Fibroblast of lung (primary cell): Measurements from ENCODE around the gene DEPDC5.

Experiments
- EZH2 ChIP-seq: IDR thresholded peaks from 2 replicates; pipeline ENCODE4 v1.5.1; 2012; ENCODE audit warnings: low read length, control low read depth, mild to moderate bottlenecking; ENCODE audit errors: missing control alignments
- TF ChIP-seq, protein P1 (sequence below), 2 donors: IDR thresholded peaks in 1 of 2; conservative IDR thresholded peaks in 1 of 2; 1 replicate in 1 of 2; 2 replicates in 1 of 2; pipeline ENCODE4 v1.5.1; 2011 to 2012; ENCODE audit warnings: low read length in 2 of 2, control low read depth in 1 of 2, inconsistent platforms in 1 of 2, low read depth in 1 of 2, mild to moderate bottlenecking in 1 of 2

DNA sequence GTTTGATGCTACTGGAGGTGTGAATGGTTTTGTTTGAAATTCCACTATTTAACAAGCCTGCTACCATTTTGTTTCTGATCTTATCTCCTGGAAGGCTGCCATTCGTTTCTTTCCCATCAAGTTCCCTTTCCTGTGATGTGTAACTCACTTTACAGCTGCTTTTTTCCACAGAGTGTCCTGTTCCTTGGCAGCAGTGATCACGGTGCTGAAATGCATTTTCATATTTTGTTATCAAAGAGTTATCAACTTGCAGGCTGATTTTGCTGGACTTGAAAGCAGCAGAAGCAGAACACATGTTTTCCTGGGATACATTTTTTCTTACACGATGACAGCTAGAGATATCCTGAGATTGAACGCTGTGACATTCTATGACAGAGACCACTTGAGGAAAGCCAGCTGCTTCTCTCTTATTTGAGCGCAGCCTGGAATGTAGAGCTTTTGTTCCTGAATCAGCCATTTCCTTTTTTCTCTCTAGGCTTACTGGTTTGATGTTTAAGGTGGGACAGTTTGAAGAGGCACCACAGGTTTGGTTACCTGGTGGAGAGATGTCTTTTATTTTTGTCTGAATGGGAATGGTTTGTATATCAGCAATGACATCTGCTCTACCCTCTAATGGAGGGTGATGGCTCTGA, 38.6 kb upstream of the DEPDC5 start:
- TF ChIP-seq, protein P1, sequence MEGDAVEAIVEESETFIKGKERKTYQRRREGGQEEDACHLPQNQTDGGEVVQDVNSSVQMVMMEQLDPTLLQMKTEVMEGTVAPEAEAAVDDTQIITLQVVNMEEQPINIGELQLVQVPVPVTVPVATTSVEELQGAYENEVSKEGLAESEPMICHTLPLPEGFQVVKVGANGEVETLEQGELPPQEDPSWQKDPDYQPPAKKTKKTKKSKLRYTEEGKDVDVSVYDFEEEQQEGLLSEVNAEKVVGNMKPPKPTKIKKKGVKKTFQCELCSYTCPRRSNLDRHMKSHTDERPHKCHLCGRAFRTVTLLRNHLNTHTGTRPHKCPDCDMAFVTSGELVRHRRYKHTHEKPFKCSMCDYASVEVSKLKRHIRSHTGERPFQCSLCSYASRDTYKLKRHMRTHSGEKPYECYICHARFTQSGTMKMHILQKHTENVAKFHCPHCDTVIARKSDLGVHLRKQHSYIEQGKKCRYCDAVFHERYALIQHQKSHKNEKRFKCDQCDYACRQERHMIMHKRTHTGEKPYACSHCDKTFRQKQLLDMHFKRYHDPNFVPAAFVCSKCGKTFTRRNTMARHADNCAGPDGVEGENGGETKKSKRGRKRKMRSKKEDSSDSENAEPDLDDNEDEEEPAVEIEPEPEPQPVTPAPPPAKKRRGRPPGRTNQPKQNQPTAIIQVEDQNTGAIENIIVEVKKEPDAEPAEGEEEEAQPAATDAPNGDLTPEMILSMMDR (conservative IDR thresholded peaks at IDR 0.05 in 1 of 2, IDR thresholded peaks at IDR 0.05 in 1 of 2; ENCODE audit: low read depth in 1 of 2, low read length in 2 of 2): no peak
- TF ChIP-seq EZH2: no peak
